Measurements from ENCODE around the gene MEX3D. TPM values are rescaled to one million over a fixed set of nuclear protein-coding genes. Genes with fewer than 3 reads are reported as not detected.

MEX3D gene
- total RNA-seq, 4 donors from 2014 or later: 21.6 to 64.4 (median 47.5) TPM

- Histone ChIP-seq H3K36me3 (peaks cover 29 to 96% (median 82%) of the 10 kb centered on the region in 4 donors), H3K9me3 (no peaks in the 10 kb centered on the region), H3K27ac (replicated peaks in 1 of 4) (no peak overlapping the region), H3K27me3 (no peaks in the 10 kb centered on the region), H3K4me3 (no peak overlapping the region), H3K4me1 (peaks cover 0 to 11% (median 3%) of the 10 kb centered on the region in 4 donors)
- intact Hi-C loops (cut with DNase I): no loop called here
- DNase-seq (ENCODE audit: extremely low spot score): no peak
- TF ChIP-seq EP300 (IDR thresholded peaks at IDR 0.05) (no peak), POLR2AphosphoS5 (IDR thresholded peaks at IDR 0.05) (no peak), POLR2A (IDR thresholded peaks at IDR 0.05; ENCODE audit: low read depth) (no peak), CTCF (IDR thresholded peaks at IDR 0.05) (no peak)
- 88% methylated on average over 24 of the region's 32 CpGs for WGBS
Measured at GRCh38 chr19:1613808-1614570, 45.9 kb upstream of the MEX3D start.

GRCh38 chr19:1613146-1613545 lies 45.0 kb upstream of the MEX3D start:
- no peaks in the 10 kb centered on the region for H3K9me3 ChIP-seq
- no peak for DNase-seq (ENCODE audit: extremely low spot score)
- peaks cover 0 to 10% (median 3%) of the 10 kb centered on the region in 4 donors for H3K4me1 ChIP-seq
- no peaks in the 10 kb centered on the region for H3K27me3 ChIP-seq
- H3K4me3 ChIP-seq: no peak overlapping the region
- TF ChIP-seq EP300 (IDR thresholded peaks at IDR 0.05) (no peak), CTCF (IDR thresholded peaks at IDR 0.05) (no peak), POLR2AphosphoS5 (IDR thresholded peaks at IDR 0.05) (no peak), POLR2A (IDR thresholded peaks at IDR 0.05; ENCODE audit: low read depth) (no peak)
- peaks cover 25 to 88% (median 75%) of the 10 kb centered on the region in 4 donors for H3K36me3 ChIP-seq
- no CpG with 5 or more reads among the region's 9 CpGs for WGBS
- intact Hi-C loops (cut with DNase I): no loop called here
- no peak overlapping the region for H3K27ac ChIP-seq (replicated peaks in 1 of 4)

GRCh38 chr19:1612114-1613086 lies 44.3 kb upstream of the MEX3D start:
- DNase-seq (ENCODE audit: extremely low spot score): no peak
- Histone ChIP-seq H3K4me3 (no peak overlapping the region), H3K9me3 (no peaks in the 10 kb centered on the region), H3K4me1 (peaks cover 0 to 6% (median 3%) of the 10 kb centered on the region in 4 donors), H3K27ac (replicated peaks in 1 of 4) (no peak overlapping the region), H3K36me3 (peaks cover 25 to 80% (median 70%) of the 10 kb centered on the region in 4 donors), H3K27me3 (no peaks in the 10 kb centered on the region)
- intact Hi-C loops (cut with DNase I): no loop called here
- no peak for TF ChIP-seq POLR2AphosphoS5 (IDR thresholded peaks at IDR 0.05)
- 92% methylated on average over 36 of the region's 39 CpGs for WGBS

- no peaks in the 10 kb centered on the region for H3K9me3 ChIP-seq
- intact Hi-C loops (cut with DNase I): no loop called here
- TF ChIP-seq CTCF (IDR thresholded peaks at IDR 0.05) (no peak), POLR2A (IDR thresholded peaks at IDR 0.05; ENCODE audit: low read depth) (no peak), EP300 (IDR thresholded peaks at IDR 0.05) (no peak), POLR2AphosphoS5 (IDR thresholded peaks at IDR 0.05) (no peak)
- H3K4me1 ChIP-seq: peaks cover 3 to 11% (median 6%) of the 10 kb centered on the region in 4 donors
- no peak overlapping the region for H3K4me3 ChIP-seq
- H3K27me3 ChIP-seq: no peaks in the 10 kb centered on the region
- H3K27ac ChIP-seq (replicated peaks in 1 of 4): no peak overlapping the region
- whole genome bisulfite sequencing: 91% methylated on average over 8 of the region's 15 CpGs
- no peak for DNase-seq (ENCODE audit: extremely low spot score)
- peaks cover 25 to 70% (median 65%) of the 10 kb centered on the region in 4 donors for H3K36me3 ChIP-seq
Measured at GRCh38 chr19:1611353-1611752, 43.2 kb upstream of the MEX3D start.

GRCh38 chr19:1610579-1610978 lies 42.5 kb upstream of the MEX3D start:
- no peak overlapping the region for H3K27ac ChIP-seq (replicated peaks in 1 of 4)
- H3K36me3 ChIP-seq: peaks cover 20 to 62% (median 59%) of the 10 kb centered on the region in 4 donors
- 72% methylated on average over 10 of the region's 11 CpGs for WGBS
- DNase-seq (ENCODE audit: extremely low spot score): no peak
- no peaks in the 10 kb centered on the region for H3K27me3 ChIP-seq
- TF ChIP-seq POLR2A (IDR thresholded peaks at IDR 0.05; ENCODE audit: low read depth): no peak
- no peak for TF ChIP-seq CTCF (IDR thresholded peaks at IDR 0.05)
- no peak for TF ChIP-seq POLR2AphosphoS5 (IDR thresholded peaks at IDR 0.05)
- no peak for TF ChIP-seq EP300 (IDR thresholded peaks at IDR 0.05)
- H3K4me3 ChIP-seq: no peak overlapping the region
- intact Hi-C loops (cut with DNase I): no loop called here
- H3K4me1 ChIP-seq: peaks cover 8 to 19% (median 12%) of the 10 kb centered on the region in 4 donors
- no peaks in the 10 kb centered on the region for H3K9me3 ChIP-seq

All from esophagus muscularis mucosa (tissue), 4 donors.